Activated effector memory CD4-positive, alpha-beta T cell treated with anti-CD3 and anti-CD28 coated beads, Interleukin-2, amount 50 U/mL, for 16 hours (primary cell): ENCODE data around the gene SLC39A11.

Experiments used
- DNase-seq: peaks from one replicate; pipeline ENCODE4 v3.0.0-alpha.2; 2020

Gene SLC39A11

GRCh38 chr17:72604518-72604917 is 488.0 kb downstream of the SLC39A11 start:
- DNase-seq: no peak

- DNase-seq: no peak
Measured at GRCh38 chr17:72603420-72604242, 488.9 kb downstream of the SLC39A11 start.

GRCh38 chr17:72602517-72603419 is 489.7 kb downstream of the SLC39A11 start:
- no peak for DNase-seq

GRCh38 chr17:72600934-72601333 is 491.6 kb downstream of the SLC39A11 start:
- DNase-seq: no peak

- no peak for DNase-seq
Measured at GRCh38 chr17:72599891-72600290, 492.6 kb downstream of the SLC39A11 start.

- DNase-seq: no peak
Measured at GRCh38 chr17:72598695-72599094, 493.8 kb downstream of the SLC39A11 start.

GRCh38 chr17:72597354-72598087 is 495.0 kb downstream of the SLC39A11 start:
- DNase-seq: no peak
